GM23338 (cell line): ENCODE results near the gene ADGRL3. TPM values are rescaled to one million over a fixed set of nuclear protein-coding genes. Genes with fewer than 3 reads are reported as not detected.

Experiments used
- ATAC-seq: fragments of 200-7000 bp; cut with Tn5 transposase; 3 replicates; pipeline ENCODE4 v1.9.1; 2020
- DNase-seq: peaks from one replicate; pipeline ENCODE4 v3.0.0-alpha.2; 2015; ENCODE audit warnings: low spot score
- H2AFZ ChIP-seq: fragments of 200-600 bp; sonication (generic); 2 replicates; pipeline ENCODE4 v1.8.0; 2016; ENCODE audit warnings: antibody characterized with exemption, mild to moderate bottlenecking, moderate library complexity
- H3F3A ChIP-seq: fragments of 200-600 bp; sonication (generic); replicated peaks from 2 replicates; pipeline ENCODE4 v1.8.0; 2017; ENCODE audit warnings: antibody characterized with exemption, mixed run types, low read depth
- H3K27ac ChIP-seq: fragments of 200-600 bp; sonication (generic); 2 replicates; pipeline ENCODE4 v1.6.1; 2016; ENCODE audit warnings: low read depth
- H3K27me3 ChIP-seq: fragments of 200-600 bp; sonication (generic); 2 replicates; pipeline ENCODE4 v1.8.0; 2016; ENCODE audit warnings: mild to moderate bottlenecking, mixed run types, moderate library complexity; ENCODE audit not compliant: insufficient read depth
- H3K36me3 ChIP-seq: fragments of 200-600 bp; sonication (generic); 2 replicates; pipeline ENCODE4 v1.8.0; 2016; ENCODE audit warnings: mild to moderate bottlenecking; ENCODE audit not compliant: insufficient read depth
- H3K4me1 ChIP-seq: fragments of 200-600 bp; sonication (generic); 2 replicates; pipeline ENCODE4 v1.8.0; 2016; ENCODE audit warnings: mild to moderate bottlenecking, moderate library complexity; ENCODE audit not compliant: insufficient read depth
- H3K4me2 ChIP-seq: fragments of 200-600 bp; sonication (generic); 2 replicates; pipeline ENCODE4 v1.7.1; 2017; ENCODE audit warnings: mixed run types
- H3K4me3 ChIP-seq: fragments of 200-600 bp; sonication (generic); 2 replicates; pipeline ENCODE4 v1.6.1; 2016; ENCODE audit warnings: mixed run types
- H3K79me2 ChIP-seq: fragments of 200-600 bp; sonication (generic); replicated peaks from 2 replicates; pipeline ENCODE4 v1.8.0; 2017; ENCODE audit warnings: mild to moderate bottlenecking; ENCODE audit not compliant: insufficient read depth
- H3K9me2 ChIP-seq: fragments of 200-600 bp; sonication (generic); 2 replicates; pipeline ENCODE4 v1.8.0; 2017; ENCODE audit not compliant: insufficient read depth
- H4K20me1 ChIP-seq: fragments of 200-600 bp; sonication (generic); replicated peaks from 2 replicates; pipeline ENCODE4 v1.8.0; 2017; ENCODE audit warnings: mild to moderate bottlenecking; ENCODE audit not compliant: insufficient read depth
- H3K27ac Mint-ChIP-seq: 2 replicates; pipeline ENCODE4 v1.8.0; 2020; ENCODE audit warnings: inconsistent platforms, mild to moderate bottlenecking, moderate library complexity, mixed read lengths
- H3K27me3 Mint-ChIP-seq: 3 replicates; pipeline ENCODE4 v1.8.0; 2022; ENCODE audit warnings: low read depth, mild to moderate bottlenecking, moderate library complexity, mixed read lengths, inconsistent platforms; ENCODE audit not compliant: insufficient read depth, poor library complexity
- H3K36me3 Mint-ChIP-seq: 3 replicates; pipeline ENCODE4 v1.8.0; 2021; ENCODE audit warnings: low read depth, mild to moderate bottlenecking, inconsistent platforms, moderate library complexity, mixed read lengths
- H3K4me1 Mint-ChIP-seq: 3 replicates; pipeline ENCODE4 v1.8.0; 2020; ENCODE audit warnings: mild to moderate bottlenecking, inconsistent platforms, mixed read lengths
- H3K4me3 Mint-ChIP-seq: 3 replicates; pipeline ENCODE4 v1.8.0; 2021; ENCODE audit warnings: moderate library complexity, mild to moderate bottlenecking, inconsistent platforms, mixed read lengths
- H3K9me3 Mint-ChIP-seq: 3 replicates; pipeline ENCODE4 v1.8.0; 2020; ENCODE audit warnings: moderate library complexity, mild to moderate bottlenecking, inconsistent platforms, mixed read lengths
- ETS1 ChIP-seq: IDR thresholded peaks from 2 replicates; pipeline ENCODE4 v1.6.1; 2016; ENCODE audit warnings: antibody characterized with exemption
- EZH2 ChIP-seq: fragments of 200-600 bp; sonication (generic); IDR thresholded peaks from one replicate; pipeline ENCODE4 v1.8.0; 2017; ENCODE audit warnings: antibody characterized with exemption, mild to moderate bottlenecking, low read depth; ENCODE audit not compliant: unreplicated experiment
- EZH2phosphoT487 ChIP-seq: fragments of 200-600 bp; sonication (generic); IDR thresholded peaks from one replicate; pipeline ENCODE4 v1.8.1; 2018; ENCODE audit warnings: antibody characterized with exemption; ENCODE audit not compliant: unreplicated experiment
- JUNB ChIP-seq: IDR thresholded peaks from one replicate; pipeline ENCODE4 v1.6.1; 2016; ENCODE audit warnings: antibody characterized with exemption; ENCODE audit not compliant: unreplicated experiment
- NANOG ChIP-seq: IDR thresholded peaks from 2 replicates; pipeline ENCODE4 v1.6.1; 2016; ENCODE audit warnings: antibody characterized with exemption, borderline replicate concordance
- POLR2AphosphoS5 ChIP-seq: IDR thresholded peaks from 2 replicates; pipeline ENCODE4 v1.6.1; 2016; ENCODE audit warnings: antibody characterized with exemption, low read depth
- STAT1 ChIP-seq: IDR thresholded peaks from one replicate; pipeline ENCODE4 v1.6.1; 2016; ENCODE audit warnings: antibody characterized with exemption; ENCODE audit not compliant: unreplicated experiment
- ZNF331 ChIP-seq: fragments of 250-450 bp; sonication (Bioruptor Pico); IDR thresholded peaks from 2 replicates; pipeline ENCODE4 v1.5.0; 2020; ENCODE audit warnings: low read depth, mild to moderate bottlenecking, moderate library complexity
- ZNF462 ChIP-seq: fragments of 250-450 bp; sonication (Bioruptor Pico); IDR thresholded peaks from 2 replicates; pipeline ENCODE4 v1.5.0; 2020; ENCODE audit warnings: mild to moderate bottlenecking, moderate library complexity
- polyA plus RNA-seq: library from polyadenylated mRNA; unstranded; fragments of >200 nt; fragmentation: Nextera tagmentation; extraction: Ambion mirVana; gene quantifications from 2 replicates; pipeline ENCODE4 v1.2.1, GENCODE V29; 2016
- total RNA-seq: library from RNA; depleted of rRNA; stranded (reverse); fragments of >200 nt; shearing (Covaris generic); gene quantifications from 2 replicates; pipeline ENCODE4 v1.2.3, GENCODE V29; 2014
- TF ChIP-seq, protein P1 (sequence below), 2 experiments: fragments of 200-600 bp in 1 of 2; sonication (generic) in 1 of 2; conservative IDR thresholded peaks; 2 replicates each; pipeline versions ENCODE4 v1.5.1 to v1.6.1; 2016 to 2017; ENCODE audit warnings: antibody characterized with exemption in 2 of 2, low read depth in 2 of 2, mild to moderate bottlenecking in 2 of 2, moderate library complexity in 1 of 2

The ADGRL3 gene
- total and polyA plus RNA-seq, 2 experiments from 2014 or later, result 9.7 to 16.5 TPM

DNA sequence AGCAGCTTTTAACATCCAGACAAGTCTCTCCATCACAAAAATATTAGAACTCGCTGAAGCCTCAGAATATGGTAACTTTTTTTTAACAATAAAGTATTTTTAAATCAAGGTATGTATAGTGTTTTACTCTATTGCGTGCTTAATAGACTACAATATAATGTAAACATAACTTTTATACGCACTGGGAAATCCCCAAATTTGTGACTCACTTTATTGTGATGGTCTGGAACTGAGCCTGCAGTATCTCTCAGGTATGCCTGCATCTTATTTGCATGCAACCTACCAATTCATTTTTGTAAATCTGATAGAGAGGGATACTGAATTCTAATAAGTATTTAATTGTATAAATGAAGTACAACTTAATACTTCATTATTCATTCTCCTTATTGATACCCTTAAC lies 823.5 kb downstream of the ADGRL3 start (continued):
- TF ChIP-seq, protein P1, sequence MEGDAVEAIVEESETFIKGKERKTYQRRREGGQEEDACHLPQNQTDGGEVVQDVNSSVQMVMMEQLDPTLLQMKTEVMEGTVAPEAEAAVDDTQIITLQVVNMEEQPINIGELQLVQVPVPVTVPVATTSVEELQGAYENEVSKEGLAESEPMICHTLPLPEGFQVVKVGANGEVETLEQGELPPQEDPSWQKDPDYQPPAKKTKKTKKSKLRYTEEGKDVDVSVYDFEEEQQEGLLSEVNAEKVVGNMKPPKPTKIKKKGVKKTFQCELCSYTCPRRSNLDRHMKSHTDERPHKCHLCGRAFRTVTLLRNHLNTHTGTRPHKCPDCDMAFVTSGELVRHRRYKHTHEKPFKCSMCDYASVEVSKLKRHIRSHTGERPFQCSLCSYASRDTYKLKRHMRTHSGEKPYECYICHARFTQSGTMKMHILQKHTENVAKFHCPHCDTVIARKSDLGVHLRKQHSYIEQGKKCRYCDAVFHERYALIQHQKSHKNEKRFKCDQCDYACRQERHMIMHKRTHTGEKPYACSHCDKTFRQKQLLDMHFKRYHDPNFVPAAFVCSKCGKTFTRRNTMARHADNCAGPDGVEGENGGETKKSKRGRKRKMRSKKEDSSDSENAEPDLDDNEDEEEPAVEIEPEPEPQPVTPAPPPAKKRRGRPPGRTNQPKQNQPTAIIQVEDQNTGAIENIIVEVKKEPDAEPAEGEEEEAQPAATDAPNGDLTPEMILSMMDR (conservative IDR thresholded peaks at IDR 0.05; ENCODE audit: low read depth in 2 of 2), result no peak
- TF ChIP-seq ZNF462, result no peak
- no peak for TF ChIP-seq EZH2phosphoT487
- no peak for TF ChIP-seq JUNB

DNA sequence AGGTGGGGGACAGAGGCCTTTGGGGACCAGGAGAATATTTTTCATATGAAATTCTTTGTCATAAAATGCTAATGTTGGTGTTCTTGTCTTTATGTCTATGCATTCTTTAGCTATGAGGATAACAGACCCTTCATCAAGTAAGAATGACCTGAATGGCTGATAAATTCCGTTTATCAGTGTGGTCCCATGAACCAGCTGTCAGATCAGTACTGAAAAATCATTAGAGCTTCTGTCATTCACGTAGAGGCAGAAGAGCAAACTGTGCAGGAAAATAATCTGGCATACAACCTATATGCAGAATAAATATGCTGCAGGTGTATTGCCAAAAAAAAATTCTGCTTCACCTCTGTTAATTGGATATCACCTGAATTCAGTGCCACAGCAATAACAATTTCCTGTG lies 828.6 kb downstream of the ADGRL3 start:
- H3K36me3 ChIP-seq, result no peaks in the 10 kb centered on the region
- Mint-ChIP-seq H3K4me3 (no peak overlapping the region), H3K4me1 (peaks cover 4% of the 10 kb centered on the region; the same call in 2 of the 3 replicates), H3K27me3 (no peaks in the 10 kb centered on the region), H3K36me3 (no peaks in the 10 kb centered on the region), H3K9me3 (no peaks in the 10 kb centered on the region), H3K27ac (no peak overlapping the region)
- no peak overlapping the region for H3K4me2 ChIP-seq
- no peaks in the 10 kb centered on the region for H3K27me3 ChIP-seq
- H3K4me3 ChIP-seq, result no peak overlapping the region
- H3K27ac ChIP-seq, result no peak overlapping the region
- no peaks in the 10 kb centered on the region for H4K20me1 ChIP-seq
- no peaks in the 10 kb centered on the region for H3K79me2 ChIP-seq
- no peak for ATAC-seq
- no peaks in the 10 kb centered on the region for H3K9me2 ChIP-seq
- no peak overlapping the region for H2AFZ ChIP-seq
- no peaks in the 10 kb centered on the region for H3K4me1 ChIP-seq
- DNase-seq, result no peak
- H3F3A ChIP-seq, result no peaks in the 10 kb centered on the region
- no peak for TF ChIP-seq STAT1
- TF ChIP-seq POLR2AphosphoS5, result no peak
- TF ChIP-seq ZNF331 (CRISPR knock-in tag), result no peak
- TF ChIP-seq EZH2, result no peak
- no peak for TF ChIP-seq NANOG
- TF ChIP-seq ETS1, result no peak
- TF ChIP-seq, protein P1 (conservative IDR thresholded peaks at IDR 0.05; ENCODE audit: low read depth in 2 of 2), result no peak
- TF ChIP-seq EZH2phosphoT487, result no peak
